ENCODE measurements around the gene UBR3. TPM values are rescaled to one million over a fixed set of nuclear protein-coding genes. Genes with fewer than 3 reads are reported as not detected.

The UBR3 gene
- total and polyA plus RNA-seq, 2 of the 4 experiments (the other 2 are of a cell fraction): 10.0 to 33.9 TPM

- dilution Hi-C loops (cut with HindIII; ENCODE audit: low sequenced_read_pairs, unreplicated experiment) (no loop called here), in situ Hi-C loops (cut with MboI; ENCODE audit: low sequenced_read_pairs) (no loop called here), intact Hi-C loops (cut with micrococcal nuclease) (no loop called here)
- no peak overlapping the region for H4K5ac ChIP-seq (ENCODE audit: low read depth, low read length)
- H3K23ac ChIP-seq (ENCODE audit: low read depth, low read length): no peak overlapping the region
- DNase-seq: peak; percentile 19
- no TSS peak for BruUV-seq (replicated peaks)
- WGBS, 2 experiments (ENCODE audit: extremely low coverage in 2 of 2, insufficient read length in 1 of 2): no CpG with 5 or more reads among the region's 2 CpGs
- H3K56ac ChIP-seq (ENCODE audit: extremely low read depth, insufficient read depth, low read length): no peak overlapping the region
- no peak overlapping the region for H3K4ac ChIP-seq (ENCODE audit: low read depth, low read length)
- H3K9ac ChIP-seq (ENCODE audit: low read depth, low read length): no peak overlapping the region
- peaks cover 2% of the 10 kb centered on the region; the same call in 1 of the 2 replicates for H3K9me3 ChIP-seq (ENCODE audit: control insufficient read depth, insufficient read depth, low read length)
- H4K91ac ChIP-seq (ENCODE audit: insufficient read depth, low read depth, low read length): no peak overlapping the region
- no peak overlapping the region for H2BK20ac ChIP-seq (ENCODE audit: low read depth, low read length)
- H3K4me3 ChIP-seq (ENCODE audit: insufficient read depth, low read depth, low read length): no peak overlapping the region
- no peaks in the 10 kb centered on the region for H4K20me1 ChIP-seq (ENCODE audit: insufficient read depth, low read length)
- H2BK5ac ChIP-seq (ENCODE audit: low read depth, low read length, poor library complexity, severe bottlenecking): no peak overlapping the region
- no peak for ATAC-seq (ENCODE audit: low read depth)
- H3K4me2 ChIP-seq (ENCODE audit: low read depth, low read length): no peak overlapping the region
- H3K36me3 ChIP-seq (ENCODE audit: control insufficient read depth, insufficient read depth, low read length): no peaks in the 10 kb centered on the region
- CTCF ChIA-PET: interaction anchor here (0.6 kb wide), 1 partner anchor 44 kb away, joined by 3 read pairs; no protein-coding TSS in a partner anchor
- POLR2A ChIA-PET (ENCODE audit: unreplicated experiment): no interaction called here
- no peaks in the 10 kb centered on the region for H3K4me1 ChIP-seq (ENCODE audit: control insufficient read depth, insufficient read depth, low read length)
- no peak overlapping the region for H3K18ac ChIP-seq (ENCODE audit: low read depth, low read length)
- H3K14ac ChIP-seq (replicated peaks; ENCODE audit: low read depth, low read length): no peak overlapping the region
- H2AFZ ChIP-seq (replicated peaks; ENCODE audit: low read length, poor library complexity): no peak overlapping the region
- no peaks in the 10 kb centered on the region for H3K27me3 ChIP-seq (ENCODE audit: control insufficient read depth, insufficient read depth, low read length)
- no peaks in the 10 kb centered on the region for H3K79me1 ChIP-seq (ENCODE audit: low read depth in 1 of 2, low read length in 2 of 2)
- H2AK5ac ChIP-seq (ENCODE audit: low read depth, low read length): no peak overlapping the region
- H4K8ac ChIP-seq (ENCODE audit: low read depth in 2 of 2, low read length in 2 of 2): no peak overlapping the region
- H3K9me1 ChIP-seq (ENCODE audit: insufficient read depth, low read length): 0 out of 2 replicates have a peak, but pooled peaks cover 3% of the 10 kb centered on the region
- no peak for TF ChIP-seq MXI1 (IDR thresholded peaks at IDR 0.05; ENCODE audit: borderline replicate concordance, low read depth, low read length)
- TF ChIP-seq SMC3 (IDR thresholded peaks at IDR 0.05; ENCODE audit: low read depth, low read length): no peak
- TF ChIP-seq RAD21 (IDR thresholded peaks at IDR 0.05; ENCODE audit: low read length): no peak
- no peak for TF ChIP-seq RCOR1 (IDR thresholded peaks at IDR 0.05; ENCODE audit: insufficient replicate concordance, low read length)
- TF ChIP-seq USF2 (IDR thresholded peaks at IDR 0.05; ENCODE audit: low read depth, low read length): no peak
- TF ChIP-seq BHLHE40 (IDR thresholded peaks at IDR 0.05; ENCODE audit: low read depth, low read length): no peak
- H2BK120ac ChIP-seq (ENCODE audit: low read depth, low read length): no peak overlapping the region
- H3K27ac ChIP-seq (ENCODE audit: insufficient read depth, low read length): no peak overlapping the region
- no peak overlapping the region for H2AK9ac ChIP-seq (replicated peaks; ENCODE audit: low read depth, low read length, poor library complexity)
- no peak overlapping the region for H2BK15ac ChIP-seq (ENCODE audit: low read depth, low read length)
Measured at GRCh38 chr2:170087413-170087793, 260.1 kb downstream of the UBR3 start.
